Astrocyte of the cerebellum (primary cell): ENCODE results near the gene CXCR4.

ENCODE experiments used
- DNase-seq: peaks from one replicate; pipeline ENCODE4 v3.0.0-alpha.2; 2011; ENCODE audit warnings: low read depth
- H3K4me3 ChIP-seq: 2 replicates; pipeline ENCODE4 v1.5.1; 2011; ENCODE audit warnings: mild to moderate bottlenecking, low read depth, low read length, moderate library complexity
- CTCF ChIP-seq: IDR thresholded peaks from 2 replicates; pipeline ENCODE4 v1.5.1; 2012; ENCODE audit warnings: low read length, low read depth, moderate library complexity, mild to moderate bottlenecking; ENCODE audit errors: missing control alignments
- in situ Hi-C: cut with HindIII; loops from 2 replicates; pipeline ENCODE4 v1.10.0; 2017; ENCODE audit warnings: low sequenced_read_pairs

The CXCR4 gene

GRCh38 chr2:136122661-136123060 is 4.7 kb upstream of the CXCR4 start:
- H3K4me3 ChIP-seq: no peak overlapping the region
- DNase-seq: no peak
- no peak for TF ChIP-seq CTCF
- in situ Hi-C loops: no loop called here

GRCh38 chr2:136121204-136121910 is 3.4 kb upstream of the CXCR4 start:
- no peak overlapping the region for H3K4me3 ChIP-seq
- no peak for TF ChIP-seq CTCF
- no peak for DNase-seq
- in situ Hi-C loops: no loop called here

- H3K4me3 ChIP-seq: no peak overlapping the region
- DNase-seq: no peak
- in situ Hi-C loops: no loop called here
- TF ChIP-seq CTCF: no peak
Observed at GRCh38 chr2:136119717-136120675, 2.0 kb upstream of the CXCR4 start.

GRCh38 chr2:136118819-136119716 is 1.1 kb upstream of the CXCR4 start:
- peak overlapping the region; percentile 28 for H3K4me3 ChIP-seq
- no peak for TF ChIP-seq CTCF
- no peak for DNase-seq
- in situ Hi-C loops: no loop called here

GRCh38 chr2:136117391-136117841 is 533 bp downstream of the CXCR4 start:
- peak; percentile 17 for TF ChIP-seq CTCF
- no peak for DNase-seq
- in situ Hi-C loops: no loop called here
- H3K4me3 ChIP-seq: peak overlapping the region; percentile 39
